IPS-18a (cell line): ENCODE data around the gene CLPSL2.

ENCODE experiments used
- H3K27ac ChIP-seq: one replicate; pipeline ENCODE4 v1.5.1; 2013; ENCODE audit warnings: low read length
- H3K27me3 ChIP-seq: one replicate; pipeline ENCODE4 v1.6.1; 2013; ENCODE audit warnings: mild to moderate bottlenecking, low read length; ENCODE audit not compliant: control insufficient read depth, insufficient read depth
- H3K36me3 ChIP-seq: one replicate; pipeline ENCODE4 v1.6.1; 2013; ENCODE audit warnings: low read depth, low read length; ENCODE audit not compliant: control insufficient read depth
- H3K4me1 ChIP-seq: one replicate; pipeline ENCODE4 v1.6.1; 2013; ENCODE audit warnings: low read depth, low read length; ENCODE audit not compliant: control insufficient read depth
- H3K4me3 ChIP-seq: one replicate; pipeline ENCODE4 v1.5.1; 2013; ENCODE audit warnings: low read length
- H3K9ac ChIP-seq: one replicate; pipeline ENCODE4 v1.6.1; 2013; ENCODE audit warnings: mild to moderate bottlenecking, low read length, moderate library complexity
- H3K9me3 ChIP-seq: one replicate; pipeline ENCODE4 v1.6.1; 2013; ENCODE audit warnings: low read depth, low read length; ENCODE audit not compliant: control insufficient read depth

Gene CLPSL2

DNA sequence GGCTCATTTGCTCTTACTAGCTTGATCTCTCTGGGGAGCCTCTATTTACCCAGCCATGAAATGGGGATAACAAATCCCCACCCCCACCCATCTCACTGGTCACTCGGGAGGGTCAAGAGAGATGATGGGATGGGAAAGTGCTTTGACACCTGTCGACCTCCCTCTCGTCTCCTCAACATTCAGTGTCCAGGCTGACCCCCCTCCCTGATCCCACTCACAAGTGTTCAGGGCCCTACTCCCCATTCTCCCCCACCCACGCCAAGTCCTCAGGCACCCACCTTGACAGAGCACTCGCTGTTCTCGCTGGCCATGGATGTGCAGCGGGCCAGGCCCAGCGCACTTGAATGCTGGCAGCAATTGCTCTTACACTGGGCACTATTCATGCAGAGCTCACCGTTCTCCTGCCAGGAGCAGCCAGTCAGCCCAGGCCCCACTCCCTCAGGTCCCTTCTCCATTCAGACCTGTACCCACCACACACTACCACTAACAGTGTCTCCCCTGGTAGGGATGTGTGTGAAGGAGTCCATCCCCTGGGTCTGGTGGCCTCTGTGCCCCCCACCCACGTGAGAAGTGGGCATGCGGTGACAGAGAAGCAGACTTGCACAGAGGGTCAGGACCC lies 19.2 kb downstream of the CLPSL2 start:
- H3K27me3 ChIP-seq: no peaks in the 10 kb centered on the region
- no peak overlapping the region for H3K9ac ChIP-seq
- peaks cover 7% of the 10 kb centered on the region for H3K4me1 ChIP-seq
- no peaks in the 10 kb centered on the region for H3K9me3 ChIP-seq
- no peak overlapping the region for H3K4me3 ChIP-seq
- no peak overlapping the region for H3K27ac ChIP-seq
- H3K36me3 ChIP-seq: no peaks in the 10 kb centered on the region

DNA sequence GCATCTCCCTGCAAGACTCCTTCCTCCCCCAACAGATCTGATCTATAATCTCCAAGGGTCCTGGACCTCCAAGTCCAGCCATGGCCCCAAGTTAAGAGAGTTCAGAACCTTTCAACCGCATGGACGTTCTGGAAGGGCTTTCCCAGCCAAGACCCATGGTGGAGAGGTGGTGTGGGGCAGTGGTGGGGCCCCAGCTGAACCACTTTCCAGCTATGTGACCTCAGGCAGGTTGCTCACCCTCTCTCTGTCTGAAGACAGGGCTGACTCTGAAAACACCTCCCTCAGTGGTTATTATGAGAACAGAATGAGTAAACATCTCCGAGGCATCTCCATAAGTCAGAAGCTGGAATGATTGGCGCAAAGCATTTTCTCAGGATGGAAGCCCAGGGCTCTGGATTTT lies 19.8 kb downstream of the CLPSL2 start:
- H3K27ac ChIP-seq: no peak overlapping the region
- H3K4me1 ChIP-seq: peaks cover 7% of the 10 kb centered on the region
- no peak overlapping the region for H3K4me3 ChIP-seq
- no peaks in the 10 kb centered on the region for H3K27me3 ChIP-seq
- no peaks in the 10 kb centered on the region for H3K36me3 ChIP-seq
- H3K9me3 ChIP-seq: no peaks in the 10 kb centered on the region
- H3K9ac ChIP-seq: no peak overlapping the region

DNA sequence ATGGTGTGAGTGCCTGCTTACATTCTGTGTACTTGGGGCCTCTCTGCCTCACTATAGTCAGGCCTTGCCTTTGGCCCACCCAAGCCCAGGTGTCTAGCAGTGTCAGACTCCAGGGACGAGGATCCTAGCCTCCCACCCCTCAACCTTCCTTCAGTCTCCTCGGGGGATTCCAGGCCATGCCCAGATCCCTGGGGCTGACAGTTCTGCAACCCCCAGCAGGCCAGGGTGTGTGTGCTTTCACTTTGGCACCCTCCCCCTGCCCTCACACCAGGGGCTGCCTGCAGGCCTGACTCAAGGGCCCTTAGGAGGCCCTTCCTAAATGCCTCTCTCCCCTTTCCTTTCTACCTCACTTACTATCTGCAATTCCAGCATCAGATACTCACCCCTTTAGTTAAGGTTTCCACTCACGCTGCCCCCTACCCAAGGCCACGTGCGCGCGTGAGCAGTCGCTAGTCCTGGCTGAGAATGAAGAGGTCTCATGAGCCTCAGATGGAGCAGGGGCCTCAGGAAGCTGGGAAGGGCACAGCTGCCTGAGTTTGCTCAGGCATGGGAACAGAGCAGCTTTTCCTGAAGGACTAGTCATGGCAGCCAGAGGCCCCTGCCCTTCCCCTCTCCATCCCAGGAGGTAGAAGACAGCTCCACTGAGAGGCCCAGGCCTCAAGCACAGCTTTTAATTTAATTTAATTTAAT lies 21.6 kb downstream of the CLPSL2 start:
- H3K4me1 ChIP-seq: peaks cover 7% of the 10 kb centered on the region
- H3K27me3 ChIP-seq: no peaks in the 10 kb centered on the region
- no peak overlapping the region for H3K4me3 ChIP-seq
- no peak overlapping the region for H3K9ac ChIP-seq
- H3K27ac ChIP-seq: no peak overlapping the region
- no peaks in the 10 kb centered on the region for H3K36me3 ChIP-seq
- no peaks in the 10 kb centered on the region for H3K9me3 ChIP-seq

DNA sequence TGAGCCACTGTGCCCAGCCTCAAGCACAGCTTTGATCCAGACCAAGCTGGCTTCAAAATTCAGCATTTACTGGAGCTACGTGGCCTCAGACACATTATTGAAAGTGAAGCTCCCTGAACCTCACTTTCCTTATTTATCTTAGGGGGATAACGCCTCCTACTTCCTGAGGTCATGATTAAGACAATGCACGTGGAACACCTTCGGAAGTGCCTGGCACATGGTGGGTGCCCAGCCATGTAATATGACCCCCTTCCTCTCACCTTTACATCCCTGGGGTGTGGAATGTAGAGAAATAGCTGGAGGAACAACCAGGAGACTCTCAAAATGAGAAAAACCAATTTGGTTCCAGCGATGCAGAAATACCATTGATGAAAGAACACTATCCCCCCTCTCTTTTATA lies 22.3 kb downstream of the CLPSL2 start:
- Histone ChIP-seq H3K27me3 (no peaks in the 10 kb centered on the region), H3K4me3 (no peak overlapping the region), H3K36me3 (no peaks in the 10 kb centered on the region), H3K27ac (no peak overlapping the region), H3K4me1 (peaks cover 7% of the 10 kb centered on the region), H3K9ac (no peak overlapping the region), H3K9me3 (no peaks in the 10 kb centered on the region)

DNA sequence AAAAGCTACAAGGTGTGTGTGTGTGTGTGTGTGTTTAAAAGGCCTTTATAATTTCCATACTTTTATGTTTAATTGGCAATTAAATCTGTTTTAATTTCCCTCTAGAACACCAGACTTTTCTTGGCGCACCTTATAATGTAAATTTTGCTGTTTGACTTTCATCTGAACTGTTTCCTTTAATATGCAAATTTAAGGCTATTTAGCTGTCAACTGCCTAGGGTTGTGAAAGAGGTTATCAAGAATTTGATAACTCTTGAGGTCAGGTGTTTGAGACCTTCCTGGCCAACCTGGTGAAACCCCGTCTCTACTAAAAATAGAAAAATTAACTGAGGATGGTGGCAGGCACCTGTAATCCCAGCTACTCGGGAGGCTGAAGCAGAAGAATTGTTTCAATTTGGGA lies 24.8 kb downstream of the CLPSL2 start:
- Histone ChIP-seq H3K36me3 (no peaks in the 10 kb centered on the region), H3K9ac (no peak overlapping the region), H3K4me1 (peaks cover 7% of the 10 kb centered on the region), H3K9me3 (no peaks in the 10 kb centered on the region), H3K27me3 (no peaks in the 10 kb centered on the region), H3K27ac (no peak overlapping the region), H3K4me3 (no peak overlapping the region)

DNA sequence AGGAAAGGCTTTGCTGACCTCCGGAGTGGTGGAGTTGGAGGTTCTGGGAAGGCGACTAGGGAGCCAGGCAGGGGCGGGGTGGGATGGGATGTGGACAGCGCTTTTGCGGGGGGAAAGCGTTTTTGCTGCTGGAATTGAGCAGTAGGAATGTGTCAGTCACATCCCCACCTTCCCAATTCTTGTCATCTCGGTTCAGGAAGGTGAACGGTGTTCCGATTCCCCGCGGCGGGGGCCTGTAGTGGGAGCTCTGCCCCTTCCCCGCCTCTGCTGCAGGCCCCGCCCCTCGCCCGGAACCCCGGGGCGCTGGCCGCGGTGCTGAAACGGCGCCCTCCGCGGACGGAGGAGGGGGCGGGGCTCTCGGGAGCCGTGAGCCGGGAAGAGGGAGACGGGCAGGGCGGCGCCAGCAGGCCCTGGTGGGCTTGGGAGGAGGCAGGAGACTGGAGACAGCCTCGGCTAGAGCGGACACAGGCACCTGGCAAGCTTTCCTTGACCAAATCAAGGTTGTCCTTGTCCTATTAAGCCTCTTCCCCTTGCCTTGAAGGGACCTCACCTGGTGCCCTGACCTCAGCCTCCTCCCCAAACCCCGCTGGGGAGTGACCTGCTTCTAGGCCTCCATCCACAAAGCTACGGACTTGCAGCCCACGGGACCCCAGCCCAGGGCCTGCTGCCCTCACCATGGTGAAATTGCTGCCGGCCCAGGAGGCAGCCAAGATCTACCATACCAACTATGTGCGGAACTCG lies 28.8 kb downstream of the CLPSL2 start, which contains the start of gene LHFPL5:
Gene LHFPL5, plus strand, starts transcription at position 357 of the 741 bp plus-strand sequence. Its CDS starts 319 bp downstream, at position 676.
- no peak within 1 kb of the TSS for H3K9ac ChIP-seq
- no peak within 1 kb of the TSS for H3K27ac ChIP-seq
- no peaks in the 10 kb centered on the region for H3K4me1 ChIP-seq
- H3K36me3 ChIP-seq: no peaks in the 10 kb centered on the region
- H3K27me3 ChIP-seq: no peaks in the 10 kb centered on the region
- no peaks in the 10 kb centered on the region for H3K9me3 ChIP-seq
- peak within 1 kb of the TSS; percentile 51 for H3K4me3 ChIP-seq

DNA sequence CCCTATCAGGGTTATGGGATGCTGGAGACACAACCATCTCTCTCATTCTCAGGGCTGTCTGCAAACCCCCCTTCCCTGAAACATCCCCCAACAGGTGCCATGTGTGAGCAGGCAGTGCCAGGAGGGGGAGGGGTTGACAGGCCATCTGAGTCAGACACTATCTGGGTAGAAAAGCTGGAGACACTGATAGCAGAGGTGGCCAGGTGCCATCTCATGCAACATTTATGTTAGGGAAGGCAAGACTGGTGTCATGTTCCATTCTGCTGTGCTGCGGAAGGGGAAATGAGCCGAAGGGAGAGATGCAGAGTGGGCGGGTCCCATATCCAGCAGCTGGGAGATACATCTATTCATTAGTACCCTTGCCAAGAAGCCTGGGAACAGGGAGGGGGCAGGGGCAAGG lies 32.3 kb downstream of the CLPSL2 start:
- Histone ChIP-seq H3K4me1 (no peaks in the 10 kb centered on the region), H3K27ac (no peak overlapping the region), H3K9me3 (no peaks in the 10 kb centered on the region), H3K9ac (no peak overlapping the region), H3K36me3 (no peaks in the 10 kb centered on the region), H3K4me3 (no peak overlapping the region), H3K27me3 (no peaks in the 10 kb centered on the region)

DNA sequence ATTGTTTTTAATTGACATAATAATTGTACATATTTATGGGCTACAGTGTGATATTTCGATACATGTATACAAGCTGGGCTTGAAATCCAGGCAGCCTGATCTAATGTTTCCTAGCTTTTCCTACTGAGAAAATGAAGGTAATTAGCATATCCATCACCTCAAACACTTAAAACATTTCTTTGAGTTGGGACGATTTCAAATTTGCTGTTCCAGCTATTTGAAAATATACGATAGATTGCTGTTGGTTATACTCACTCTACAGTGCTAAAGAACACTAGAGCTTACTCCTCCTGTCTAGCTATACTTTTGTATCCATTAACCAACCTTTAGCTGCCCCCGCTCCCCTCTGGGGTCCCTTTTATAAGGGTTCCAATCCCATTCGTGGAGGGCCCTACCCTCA lies 33.4 kb downstream of the CLPSL2 start:
- H3K27ac ChIP-seq: no peak overlapping the region
- H3K9me3 ChIP-seq: no peaks in the 10 kb centered on the region
- no peak overlapping the region for H3K4me3 ChIP-seq
- H3K9ac ChIP-seq: no peak overlapping the region
- H3K36me3 ChIP-seq: no peaks in the 10 kb centered on the region
- H3K27me3 ChIP-seq: no peaks in the 10 kb centered on the region
- no peaks in the 10 kb centered on the region for H3K4me1 ChIP-seq

DNA sequence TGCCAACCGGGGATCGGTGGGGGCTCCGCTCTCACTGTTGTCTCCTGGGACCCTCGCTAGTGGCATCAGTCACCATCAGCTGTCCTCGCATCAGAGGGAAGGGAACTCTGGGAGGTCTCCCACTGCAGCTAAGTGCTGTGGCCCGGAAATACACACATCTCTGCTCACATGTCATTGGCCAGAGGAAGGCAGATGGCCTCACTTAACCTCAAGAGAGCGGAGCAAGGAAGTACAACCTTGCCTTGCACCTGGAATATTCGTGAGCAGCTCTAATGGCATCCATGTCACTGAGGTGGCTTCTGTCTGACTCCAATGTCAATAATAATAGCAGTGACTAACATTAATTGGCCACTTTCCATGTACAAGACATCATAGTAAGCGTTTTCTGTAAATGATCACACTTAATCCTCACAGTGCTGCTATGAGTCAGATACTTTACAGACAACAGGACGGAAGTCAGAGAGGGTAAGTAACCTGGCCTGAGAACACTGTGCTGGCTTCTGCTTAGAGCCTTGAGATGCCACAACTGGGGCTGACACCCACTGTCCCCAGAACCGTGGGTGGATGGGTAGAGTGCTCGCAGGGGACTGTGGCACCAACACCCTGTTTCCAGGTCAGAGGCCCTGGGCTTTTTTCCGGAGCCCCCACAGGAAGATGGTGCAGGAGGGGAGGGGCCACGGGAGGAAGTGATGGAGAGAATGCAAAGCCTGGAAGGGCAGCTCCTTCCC lies 34.7 kb downstream of the CLPSL2 start:
- H3K4me1 ChIP-seq: no peaks in the 10 kb centered on the region
- no peak overlapping the region for H3K4me3 ChIP-seq
- no peak overlapping the region for H3K27ac ChIP-seq
- H3K36me3 ChIP-seq: no peaks in the 10 kb centered on the region
- no peak overlapping the region for H3K9ac ChIP-seq
- no peaks in the 10 kb centered on the region for H3K27me3 ChIP-seq
- no peaks in the 10 kb centered on the region for H3K9me3 ChIP-seq

DNA sequence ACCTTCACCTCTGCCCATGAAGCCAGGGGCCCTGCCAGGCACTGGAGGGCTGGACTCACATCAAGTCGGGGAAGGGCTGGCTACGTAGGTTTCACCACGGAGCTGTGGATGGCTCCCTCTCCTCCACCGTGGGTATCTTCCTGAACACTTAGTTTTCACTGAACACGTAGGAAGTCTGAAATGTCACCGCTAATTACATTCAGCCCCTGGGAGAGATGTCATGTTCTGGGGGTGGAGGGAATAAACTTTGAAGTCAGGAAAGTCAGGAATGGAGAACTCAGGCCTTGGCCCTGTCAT lies 35.2 kb downstream of the CLPSL2 start:
- Histone ChIP-seq H3K27ac (no peak overlapping the region), H3K27me3 (no peaks in the 10 kb centered on the region), H3K36me3 (no peaks in the 10 kb centered on the region), H3K4me1 (no peaks in the 10 kb centered on the region), H3K9ac (no peak overlapping the region), H3K4me3 (no peak overlapping the region), H3K9me3 (no peaks in the 10 kb centered on the region)

DNA sequence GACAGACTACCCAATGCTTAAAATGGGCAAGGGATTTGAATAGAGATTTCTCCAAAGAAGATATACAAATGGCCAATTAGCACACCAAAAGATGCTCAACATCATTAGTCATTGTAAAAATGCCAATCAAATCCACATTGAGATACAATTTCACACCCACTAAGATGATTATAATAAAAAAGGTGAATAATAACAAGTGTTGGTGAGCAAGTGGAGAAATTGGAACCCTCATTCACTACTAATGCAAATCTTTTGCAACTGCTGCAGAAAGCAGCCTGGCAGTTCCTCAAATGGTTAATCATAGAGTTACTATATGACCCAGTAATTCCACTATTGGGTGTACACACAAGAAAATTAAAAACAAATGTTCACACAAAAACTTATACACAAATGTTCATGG lies 41.1 kb downstream of the CLPSL2 start:
- no peaks in the 10 kb centered on the region for H3K36me3 ChIP-seq
- no peaks in the 10 kb centered on the region for H3K4me1 ChIP-seq
- H3K9ac ChIP-seq: no peak overlapping the region
- H3K4me3 ChIP-seq: no peak overlapping the region
- H3K27ac ChIP-seq: no peak overlapping the region
- no peaks in the 10 kb centered on the region for H3K27me3 ChIP-seq
- peaks cover 6% of the 10 kb centered on the region for H3K9me3 ChIP-seq
